A673 (cell line): ENCODE results near the gene SULT1A2.

Experiments used
- EZH2 ChIP-seq: fragments of 200-600 bp; sonication (generic); IDR thresholded peaks from 2 replicates; pipeline ENCODE4 v1.6.1; 2017; ENCODE audit warnings: borderline replicate concordance, low read depth, mild to moderate bottlenecking, mixed read lengths, antibody characterized with exemption, low read length; ENCODE audit not compliant: poor library complexity, severe bottlenecking
- TF ChIP-seq, protein P1 (sequence below): fragments of 300-800, 200-600 bp; sonication (generic); conservative IDR thresholded peaks from 2 replicates; pipeline ENCODE4 v1.5.1; 2017; ENCODE audit warnings: low read depth, mild to moderate bottlenecking, antibody characterized with exemption, low read length, moderate library complexity, mixed read lengths

DNA sequence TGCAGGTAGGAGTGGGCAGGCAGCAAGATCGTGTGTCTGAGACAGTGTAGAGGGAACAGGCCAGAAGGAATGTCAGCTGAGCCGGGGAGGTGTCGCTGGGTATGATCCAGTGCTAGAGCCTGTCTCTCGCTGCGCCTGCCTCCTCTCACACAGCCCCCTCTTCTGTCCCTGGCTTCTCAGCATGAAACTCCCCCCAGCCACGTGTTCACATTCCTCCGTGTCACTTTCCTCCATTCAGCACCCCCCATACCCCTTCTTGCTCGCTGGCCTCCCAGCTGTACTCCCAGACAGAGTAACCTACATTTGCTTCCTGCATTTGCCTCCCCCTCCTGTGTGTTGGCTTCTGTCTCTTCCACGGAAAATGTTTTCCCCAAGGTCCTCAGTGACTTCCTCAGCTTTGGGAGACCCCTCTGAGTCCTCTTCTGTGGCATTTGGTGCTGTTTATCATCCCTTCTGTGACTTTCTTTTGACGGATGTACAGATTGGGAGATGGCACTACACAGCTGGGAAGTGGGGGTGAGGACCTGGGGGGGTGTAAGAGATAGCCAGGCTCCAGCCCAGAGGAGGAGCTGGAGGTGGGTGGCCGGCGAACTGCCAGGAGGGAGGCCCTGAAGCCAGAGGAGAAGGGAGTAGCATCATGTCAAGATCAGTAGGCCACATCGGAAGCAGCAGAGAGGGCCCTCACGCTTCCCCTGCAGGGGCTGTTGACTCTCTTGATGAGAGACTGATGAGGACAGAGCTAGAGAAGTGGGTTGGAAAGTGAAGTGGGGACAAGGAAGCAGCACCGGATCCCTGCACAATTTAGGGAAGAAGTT lies 23.9 kb downstream of the SULT1A2 start:
- TF ChIP-seq, protein P1, sequence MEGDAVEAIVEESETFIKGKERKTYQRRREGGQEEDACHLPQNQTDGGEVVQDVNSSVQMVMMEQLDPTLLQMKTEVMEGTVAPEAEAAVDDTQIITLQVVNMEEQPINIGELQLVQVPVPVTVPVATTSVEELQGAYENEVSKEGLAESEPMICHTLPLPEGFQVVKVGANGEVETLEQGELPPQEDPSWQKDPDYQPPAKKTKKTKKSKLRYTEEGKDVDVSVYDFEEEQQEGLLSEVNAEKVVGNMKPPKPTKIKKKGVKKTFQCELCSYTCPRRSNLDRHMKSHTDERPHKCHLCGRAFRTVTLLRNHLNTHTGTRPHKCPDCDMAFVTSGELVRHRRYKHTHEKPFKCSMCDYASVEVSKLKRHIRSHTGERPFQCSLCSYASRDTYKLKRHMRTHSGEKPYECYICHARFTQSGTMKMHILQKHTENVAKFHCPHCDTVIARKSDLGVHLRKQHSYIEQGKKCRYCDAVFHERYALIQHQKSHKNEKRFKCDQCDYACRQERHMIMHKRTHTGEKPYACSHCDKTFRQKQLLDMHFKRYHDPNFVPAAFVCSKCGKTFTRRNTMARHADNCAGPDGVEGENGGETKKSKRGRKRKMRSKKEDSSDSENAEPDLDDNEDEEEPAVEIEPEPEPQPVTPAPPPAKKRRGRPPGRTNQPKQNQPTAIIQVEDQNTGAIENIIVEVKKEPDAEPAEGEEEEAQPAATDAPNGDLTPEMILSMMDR, result no peak
- TF ChIP-seq EZH2, result no peak
